Psoas muscle (tissue), 8 donors: Measurements from ENCODE around the gene SPRY4. TPM values are rescaled to one million over a fixed set of nuclear protein-coding genes. Genes with fewer than 3 reads are reported as not detected.

Experiments used
- ATAC-seq, 4 donors: fragments of 200-7000 bp; cut with Tn5 transposase; one replicate each; pipeline ENCODE4 v1.9.1; 2020; ENCODE audit warnings: moderate library complexity in 3 of 4, mild to moderate bottlenecking in 2 of 4
- DNase-seq, 2 donors: peaks; one replicate each; pipeline ENCODE4 v3.0.0-alpha.2; 2020
- H3K27ac ChIP-seq: fragments of 200-600 bp; one replicate; pipeline ENCODE4 v1.8.0; 2022
- H3K27me3 ChIP-seq, 3 donors: fragments of 200-600 bp in 1 of 3; one replicate each; pipeline versions ENCODE4 v1.6.1 to v1.8.0; 2013 to 2022; ENCODE audit warnings: low read length in 2 of 3, mild to moderate bottlenecking in 2 of 3, moderate library complexity in 1 of 3; ENCODE audit not compliant: insufficient read depth in 3 of 3
- H3K36me3 ChIP-seq, 2 donors: fragments of 200-600 bp in 1 of 2; one replicate each; pipeline versions ENCODE4 v1.6.1 to v1.8.0; 2013 to 2022; ENCODE audit warnings: low read depth in 1 of 2, mild to moderate bottlenecking in 1 of 2, moderate library complexity in 1 of 2; ENCODE audit not compliant: insufficient read depth in 1 of 2
- H3K4me1 ChIP-seq: fragments of 200-600 bp; one replicate; pipeline ENCODE4 v1.8.0; 2022
- H3K4me3 ChIP-seq: fragments of 200-600 bp; one replicate; pipeline ENCODE4 v1.8.0; 2022; ENCODE audit warnings: mild to moderate bottlenecking
- H3K9me3 ChIP-seq: fragments of 200-600 bp; one replicate; pipeline ENCODE4 v1.8.0; 2022
- WGBS, 3 donors: extraction: QIAGEN DNeasy Blood & Tissue Kit; methylation state at CpG; one replicate each; pipeline versions ENCODE4 v1.1.6 to v1.1.7; 2013; 5-methylcytosine and 5-hydroxymethylcytosine counted together
- intact Hi-C, 2 donors: fragments of 100-400 bp; cut with DNase I; formaldehyde crosslinking; loops; one replicate each; pipeline versions ENCODE4 v1.11.0 to v1.14.2; 2022
- polyA plus RNA-seq, 3 donors: library from polyadenylated mRNA; stranded (reverse); fragments of 200-250 nt; gene quantifications; one replicate each; pipeline ENCODE4 v1.2.3, GENCODE V29; 2013
- total RNA-seq, 4 donors: library from RNA; stranded (reverse); fragmentation: NEBNext Ultra II Directional in 2 of 4; extraction: Animal tissue kit (Norgen Biotek cat#: 25700) in 2 of 4; gene quantifications; one replicate each; pipeline versions ENCODE4 v1.2.1 to v1.2.4, GENCODE V29; 2021 to 2023
- TF ChIP-seq, protein P1 (sequence below): fragments of 200-600 bp; IDR thresholded peaks from one replicate; pipeline ENCODE4 v1.8.0; 2022; ENCODE audit warnings: antibody characterized with exemption
- donor health status: healthy with polysubstance abuse.
- donor health status: DM: no; HTN: no; CAD: no; lungs with moderate emphysema.
- donor health status: Bipolar disorder and iron deficiency.
- donor health status: healthy.
- donor health status: DM: yes; HTN: yes; CAD: no.
- donor health status: DM: no; HTN: no; CAD: no.
- donor health status: DM: no; HTN: no; CAD: no.
- donor health status: DM: yes; HTN: yes; CAD: no.

The SPRY4 gene
- total and polyA plus RNA-seq, 7 donors = 1.0 to 8.0 (median 5.6) TPM

DNA sequence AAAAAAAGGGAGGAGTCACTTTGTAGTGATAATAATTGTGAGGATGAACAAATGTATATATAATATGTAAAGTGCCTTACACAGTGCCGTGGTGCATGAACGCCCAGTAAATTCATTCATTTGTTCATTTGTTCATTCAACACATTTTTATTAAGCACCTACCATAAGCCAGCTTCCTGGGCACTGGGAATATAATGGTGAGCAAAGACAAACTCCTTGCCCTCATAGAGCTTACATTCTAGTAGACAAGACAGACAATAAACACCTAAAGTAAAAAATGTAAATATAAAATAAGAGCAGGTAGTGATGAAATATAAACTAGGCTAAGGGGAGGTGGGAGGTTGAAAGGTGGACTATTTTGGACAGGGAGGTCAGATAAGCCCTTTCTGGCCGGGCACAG, 32.0 kb downstream of the SPRY4 start:
- WGBS, 3 donors = 97 to 99% (median 98%) methylated on average over 3 of the region's 3 CpGs
- no peak overlapping the region for H3K4me3 ChIP-seq
- H3K4me1 ChIP-seq = peaks cover 3% of the 10 kb centered on the region
- H3K27ac ChIP-seq = no peak overlapping the region
- DNase-seq (no peak), ATAC-seq (no peak)
- H3K27me3 ChIP-seq = peaks cover 0 to 2% (median 0%) of the 10 kb centered on the region in 3 donors
- TF ChIP-seq, protein P1, sequence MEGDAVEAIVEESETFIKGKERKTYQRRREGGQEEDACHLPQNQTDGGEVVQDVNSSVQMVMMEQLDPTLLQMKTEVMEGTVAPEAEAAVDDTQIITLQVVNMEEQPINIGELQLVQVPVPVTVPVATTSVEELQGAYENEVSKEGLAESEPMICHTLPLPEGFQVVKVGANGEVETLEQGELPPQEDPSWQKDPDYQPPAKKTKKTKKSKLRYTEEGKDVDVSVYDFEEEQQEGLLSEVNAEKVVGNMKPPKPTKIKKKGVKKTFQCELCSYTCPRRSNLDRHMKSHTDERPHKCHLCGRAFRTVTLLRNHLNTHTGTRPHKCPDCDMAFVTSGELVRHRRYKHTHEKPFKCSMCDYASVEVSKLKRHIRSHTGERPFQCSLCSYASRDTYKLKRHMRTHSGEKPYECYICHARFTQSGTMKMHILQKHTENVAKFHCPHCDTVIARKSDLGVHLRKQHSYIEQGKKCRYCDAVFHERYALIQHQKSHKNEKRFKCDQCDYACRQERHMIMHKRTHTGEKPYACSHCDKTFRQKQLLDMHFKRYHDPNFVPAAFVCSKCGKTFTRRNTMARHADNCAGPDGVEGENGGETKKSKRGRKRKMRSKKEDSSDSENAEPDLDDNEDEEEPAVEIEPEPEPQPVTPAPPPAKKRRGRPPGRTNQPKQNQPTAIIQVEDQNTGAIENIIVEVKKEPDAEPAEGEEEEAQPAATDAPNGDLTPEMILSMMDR = no peak
- no peaks in the 10 kb centered on the region for H3K9me3 ChIP-seq
- no peaks in the 10 kb centered on the region for H3K36me3 ChIP-seq
- intact Hi-C loops = no loop called here

DNA sequence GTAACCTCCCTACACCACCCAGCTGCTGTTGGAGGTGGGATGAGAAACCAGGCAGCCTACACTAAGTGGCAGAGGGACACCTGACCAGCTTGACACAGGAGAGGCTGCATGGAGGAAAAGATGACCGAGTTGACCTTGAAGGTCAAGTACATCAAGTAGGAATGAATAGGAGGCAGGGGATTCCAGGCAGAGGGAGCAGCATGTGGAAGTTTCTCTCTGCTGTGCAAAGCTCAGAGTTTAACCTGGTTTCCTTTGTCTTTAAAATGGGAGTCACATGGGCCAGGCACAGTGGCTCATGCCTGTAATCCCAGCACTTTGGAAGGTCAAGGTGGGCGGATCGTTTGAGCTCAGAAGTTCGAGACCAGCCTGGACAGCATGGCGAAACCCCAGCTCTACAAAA, 32.6 kb downstream of the SPRY4 start:
- Histone ChIP-seq H3K4me1 (peaks cover 3% of the 10 kb centered on the region), H3K27ac (no peak overlapping the region), H3K36me3 (no peaks in the 10 kb centered on the region), H3K27me3 (peaks cover 0 to 2% (median 0%) of the 10 kb centered on the region in 3 donors), H3K9me3 (no peaks in the 10 kb centered on the region), H3K4me3 (no peak overlapping the region)
- ATAC-seq = no peak
- DNase-seq = no peak
- TF ChIP-seq, protein P1 = no peak
- intact Hi-C loops = no loop called here
- WGBS, 3 donors = 82 to 85% (median 83%) methylated on average over 5 of the region's 5 CpGs

DNA sequence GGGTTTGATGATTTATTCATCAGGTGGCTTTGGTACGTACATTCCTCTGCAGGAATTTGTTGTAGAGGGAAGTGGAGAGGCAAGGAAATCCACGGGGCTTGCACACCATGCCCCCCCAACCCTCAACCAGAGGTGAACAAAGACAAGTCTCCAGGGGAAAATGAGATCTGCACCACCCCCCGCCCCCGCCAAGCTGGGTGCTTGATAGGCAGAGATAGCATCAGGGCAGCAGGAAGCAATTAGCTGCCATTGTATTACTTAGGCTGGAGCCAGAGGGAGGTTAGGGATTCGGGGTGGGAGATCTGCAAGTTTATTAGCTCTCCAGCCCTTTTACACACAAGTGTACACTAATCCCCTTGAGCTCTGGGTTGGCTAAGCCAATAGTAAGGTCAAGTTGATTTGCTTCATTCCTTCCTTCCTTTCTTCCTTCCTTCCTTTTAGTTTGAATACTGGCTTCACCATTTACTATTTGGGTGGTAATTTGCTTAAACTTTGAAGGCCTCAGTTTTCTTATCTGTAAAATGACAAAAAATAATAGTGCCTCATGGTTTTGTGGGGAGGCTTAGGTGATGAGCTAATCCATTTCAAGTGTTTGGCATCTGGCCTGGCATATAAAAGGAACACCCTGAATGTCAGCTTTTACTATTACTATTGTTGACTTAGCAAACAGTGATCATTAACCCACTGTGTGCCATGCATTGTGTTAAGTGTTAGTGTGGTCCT, 34.1 kb downstream of the SPRY4 start:
- no peak for ATAC-seq
- TF ChIP-seq, protein P1 = no peak
- intact Hi-C loops = no loop called here

DNA sequence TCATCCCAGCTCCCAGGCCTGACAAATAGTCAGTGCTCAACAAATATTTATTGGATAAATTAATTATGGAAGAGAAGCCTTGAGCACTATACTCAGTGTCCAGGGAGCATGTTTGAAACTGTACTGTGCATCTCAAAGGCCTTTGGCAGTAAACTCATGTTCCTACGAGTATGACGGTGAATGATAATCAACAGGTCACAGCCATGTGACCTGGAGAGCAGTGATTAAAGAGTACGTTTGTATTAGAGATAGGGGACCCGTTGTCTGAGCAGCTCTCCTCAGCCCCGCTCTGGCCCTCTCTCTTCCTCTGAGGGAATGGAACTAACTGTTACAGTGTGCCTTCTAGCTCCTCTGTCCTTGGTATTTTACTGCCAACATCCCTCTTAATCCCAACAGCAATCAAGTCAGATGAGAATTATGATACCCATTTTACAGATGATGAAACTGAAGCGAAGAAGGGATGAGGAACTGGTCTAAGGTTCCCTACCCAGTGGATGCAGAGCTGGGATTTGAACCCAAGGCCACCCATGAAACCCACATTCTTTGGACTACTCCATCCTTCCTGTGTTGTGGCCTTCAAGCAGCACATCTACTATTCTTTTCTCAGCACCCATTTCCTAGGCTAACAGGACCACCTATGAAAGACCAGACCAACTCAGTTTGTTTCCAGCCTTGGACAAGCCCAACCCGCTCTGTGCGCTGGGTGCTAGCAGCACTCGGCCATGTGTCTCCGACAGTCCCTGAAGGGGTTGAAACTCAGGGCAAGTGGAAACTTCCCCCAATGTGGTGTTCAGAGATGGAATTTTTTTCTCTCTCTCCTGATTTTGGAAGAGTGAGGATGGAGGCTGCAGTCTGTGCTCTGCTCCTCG, 34.9 kb downstream of the SPRY4 start:
- Histone ChIP-seq H3K9me3 (no peaks in the 10 kb centered on the region), H3K4me3 (no peak overlapping the region), H3K36me3 (no peaks in the 10 kb centered on the region), H3K27ac (no peak overlapping the region), H3K4me1 (peaks cover 3% of the 10 kb centered on the region), H3K27me3 (no peaks in the 10 kb centered on the region)
- TF ChIP-seq, protein P1 = no peak
- no peak for ATAC-seq
- 71 to 78% (median 76%) methylated on average over 11 of the region's 11 CpGs for WGBS, 3 donors
- no peak for DNase-seq
- intact Hi-C loops = no loop called here

More for the DNA sequence above, 34.1 kb downstream of the SPRY4 start:
- 40 to 53% (median 47%) methylated on average over 5 of the region's 5 CpGs for WGBS, 3 donors
- no peaks in the 10 kb centered on the region for H3K9me3 ChIP-seq
- no peaks in the 10 kb centered on the region for H3K27me3 ChIP-seq
- H3K4me1 ChIP-seq = peaks cover 3% of the 10 kb centered on the region
- no peak overlapping the region for H3K27ac ChIP-seq
- H3K36me3 ChIP-seq = no peaks in the 10 kb centered on the region
- no peak overlapping the region for H3K4me3 ChIP-seq
- DNase-seq = no peak
